ENCODE measurements around the gene FGF11. TPM values are rescaled to one million over a fixed set of nuclear protein-coding genes. Genes with fewer than 3 reads are reported as not detected.
"Not testable (repeated sequence)": the region's sequence is repeated elsewhere in the genome, so short reads cannot be mapped to it uniquely, and the experiment has no call there.

Gene FGF11
- polyA plus RNA-seq, 1 donor = 6.1 TPM

- DNase-seq = no peak
Measured at GRCh38 chr17:7462474-7463371, 23.4 kb downstream of the FGF11 start.

GRCh38 chr17:7463372-7463846, 24.1 kb downstream of the FGF11 start:
- DNase-seq = no peak

GRCh38 chr17:7464081-7464480, 24.8 kb downstream of the FGF11 start:
- no peak for DNase-seq

- DNase-seq = no peak
Measured at GRCh38 chr17:7465597-7466275, 26.4 kb downstream of the FGF11 start.

GRCh38 chr17:7466318-7466638, 27.0 kb downstream of the FGF11 start:
- DNase-seq = no peak

GRCh38 chr17:7466639-7467341, 27.5 kb downstream of the FGF11 start:
- no peak for DNase-seq

- DNase-seq = no peak
Measured at GRCh38 chr17:7467498-7467897, 28.2 kb downstream of the FGF11 start.

GRCh38 chr17:7468290-7468689, 29.0 kb downstream of the FGF11 start:
- no peak for DNase-seq

- no peak for DNase-seq
Measured at GRCh38 chr17:7468804-7469389, 29.6 kb downstream of the FGF11 start.

GRCh38 chr17:7469843-7470242, 30.5 kb downstream of the FGF11 start:
- not testable (repeated sequence) for DNase-seq

- not testable (repeated sequence) for DNase-seq
Measured at GRCh38 chr17:7470457-7470973, 31.2 kb downstream of the FGF11 start.

- no peak for DNase-seq
Measured at GRCh38 chr17:7471729-7472128, 32.4 kb downstream of the FGF11 start.

- DNase-seq = not testable (repeated sequence)
Measured at GRCh38 chr17:7474767-7475166, 35.5 kb downstream of the FGF11 start.

- DNase-seq = no peak
Measured at GRCh38 chr17:7475764-7476422, 36.6 kb downstream of the FGF11 start.

- DNase-seq = no peak
Measured at GRCh38 chr17:7476494-7476893, 37.2 kb downstream of the FGF11 start.

- DNase-seq = no peak
Measured at GRCh38 chr17:7476951-7477350, 37.6 kb downstream of the FGF11 start.

- no peak for DNase-seq
Measured at GRCh38 chr17:7477392-7478275, 38.3 kb downstream of the FGF11 start.

- no peak for DNase-seq
Measured at GRCh38 chr17:7478276-7479212, 39.2 kb downstream of the FGF11 start.

All from left kidney (tissue), 2 donors.